HCEC 1CT (cell line): Measurements from ENCODE around the gene GRID1.
"Not testable (repeated sequence)": the region's sequence is repeated elsewhere in the genome, so short reads cannot be mapped to it uniquely, and the experiment has no call there.

Source experiments
- DNase-seq: peaks from one replicate; pipeline ENCODE4 v3.0.0-alpha.2; 2017

GRID1 gene

GRCh38 chr10:86391986-86392722 lies 25.6 kb upstream of the GRID1 start:
- DNase-seq: no peak

GRCh38 chr10:86391236-86391840 lies 24.7 kb upstream of the GRID1 start:
- no peak for DNase-seq

- DNase-seq: no peak
Measured at GRCh38 chr10:86390337-86391120, 23.9 kb upstream of the GRID1 start.

GRCh38 chr10:86389441-86390193 lies 23.0 kb upstream of the GRID1 start:
- no peak for DNase-seq

GRCh38 chr10:86389109-86389440 lies 22.5 kb upstream of the GRID1 start:
- not testable (repeated sequence) for DNase-seq

- no peak for DNase-seq
Measured at GRCh38 chr10:86388119-86388704, 21.6 kb upstream of the GRID1 start.

- no peak for DNase-seq
Measured at GRCh38 chr10:86387178-86387794, 20.7 kb upstream of the GRID1 start.

- no peak for DNase-seq
Measured at GRCh38 chr10:86385806-86386205, 19.2 kb upstream of the GRID1 start.

GRCh38 chr10:86377797-86378146 lies 11.2 kb upstream of the GRID1 start:
- DNase-seq: no peak

- peak; percentile 20 for DNase-seq
Measured at GRCh38 chr10:86376852-86377796, 10.5 kb upstream of the GRID1 start.

GRCh38 chr10:86376403-86376802 lies 9.8 kb upstream of the GRID1 start:
- DNase-seq: no peak

GRCh38 chr10:86375204-86375603 lies 8.6 kb upstream of the GRID1 start:
- no peak for DNase-seq

- DNase-seq: no peak
Measured at GRCh38 chr10:86374664-86375063, 8.1 kb upstream of the GRID1 start.

- no peak for DNase-seq
Measured at GRCh38 chr10:86373828-86374227, 7.2 kb upstream of the GRID1 start.

- no peak for DNase-seq
Measured at GRCh38 chr10:86373251-86373650, 6.7 kb upstream of the GRID1 start.

- no peak for DNase-seq
Measured at GRCh38 chr10:86372784-86373239, 6.2 kb upstream of the GRID1 start.

GRCh38 chr10:86372119-86372783 lies 5.7 kb upstream of the GRID1 start:
- DNase-seq: no peak

GRCh38 chr10:86371691-86372090 lies 5.1 kb upstream of the GRID1 start:
- DNase-seq: no peak

- DNase-seq: no peak
Measured at GRCh38 chr10:86371116-86371515, 4.5 kb upstream of the GRID1 start.

GRCh38 chr10:86370006-86370585 lies 3.5 kb upstream of the GRID1 start:
- no peak for DNase-seq
